B cell (primary cell): ENCODE data around the gene GDPD3. TPM values are rescaled to one million over a fixed set of nuclear protein-coding genes. Genes with fewer than 3 reads are reported as not detected.

Experiments used
- ATAC-seq: fragments of 200-7000 bp; cut with Tn5 transposase; one replicate; pipeline ENCODE4 v1.10.0; 2021; ENCODE audit warnings: low read depth, mild to moderate bottlenecking, moderate number of reproducible peaks, moderate library complexity
- CTCF ChIA-PET: fragments of 350-600 bp; sonication (Branson Sonifier 250); formaldehyde crosslinking; loops from one replicate; lab custom pipeline; 2021; ENCODE audit warnings: antibody characterized with exemption, inconsistent platforms; lab: Charles Lee
- POLR2A ChIA-PET: fragments of 350-600 bp; sonication (Branson Sonifier 250); formaldehyde crosslinking; loops from one replicate; lab custom pipeline; 2021; ENCODE audit warnings: antibody characterized with exemption; lab: Charles Lee
- DNase-seq: peaks from one replicate; pipeline ENCODE4 v3.0.0; 2013
- H2AFZ ChIP-seq: 2 replicates; pipeline ENCODE4 v1.6.1; 2012; ENCODE audit warnings: mild to moderate bottlenecking, low read depth, low read length; ENCODE audit not compliant: insufficient read depth, poor library complexity, severe bottlenecking
- H3K27ac ChIP-seq, 2 donors: 1 replicate in 1 of 2; 2 replicates in 1 of 2; pipeline ENCODE4 v1.5.1; 2012 to 2013; ENCODE audit warnings: low read length in 2 of 2, mild to moderate bottlenecking in 2 of 2, moderate library complexity in 1 of 2
- H3K27me3 ChIP-seq, 4 experiments: fragments of 200-600 bp in 1 of 4; sonication (generic) in 1 of 4; replicated peaks in 1 of 4; 1 replicate in 2 of 4; 2 replicates in 2 of 4; pipeline versions ENCODE4 v1.6.1 to v1.7.0; 2013 to 2016; ENCODE audit warnings: low read length in 3 of 4, mild to moderate bottlenecking in 2 of 4, mixed read lengths in 1 of 4, moderate library complexity in 1 of 4; ENCODE audit not compliant: insufficient read depth in 4 of 4, control insufficient read depth in 3 of 4; ENCODE audit errors: control extremely low read depth in 1 of 4
- H3K36me3 ChIP-seq, 2 experiments: replicated peaks in 1 of 2; 1 replicate in 1 of 2; 2 replicates in 1 of 2; pipeline versions ENCODE4 v1.6.1 to v1.7.1; 2013; ENCODE audit warnings: low read length in 1 of 2; ENCODE audit not compliant: insufficient read depth in 2 of 2, control insufficient read depth in 1 of 2; ENCODE audit errors: control extremely low read depth in 1 of 2, extremely low read depth in 1 of 2
- H3K4me1 ChIP-seq, 2 donors: fragments of 200-600 bp in 1 of 2; sonication (generic) in 1 of 2; 1 replicate in 1 of 2; 2 replicates in 1 of 2; pipeline versions ENCODE4 v1.5.1 to v1.6.1; 2013 to 2017; ENCODE audit warnings: low read length in 2 of 2; ENCODE audit not compliant: control insufficient read depth in 2 of 2, insufficient read depth in 2 of 2
- H3K4me2 ChIP-seq: replicated peaks from 2 replicates; pipeline ENCODE3; 2012; ENCODE audit warnings: mild to moderate bottlenecking, low read depth, low read length; ENCODE audit not compliant: poor library complexity, severe bottlenecking
- H3K4me3 ChIP-seq, 5 experiments: fragments of 200-600 bp in 1 of 5; sonication (generic) in 1 of 5; 1 replicate in 3 of 5; 2 replicates in 2 of 5; pipeline versions ENCODE4 v1.5.1 to v1.7.0; 2011 to 2016; ENCODE audit warnings: low read length in 4 of 5, mild to moderate bottlenecking in 4 of 5, low read depth in 2 of 5, control low read depth in 1 of 5, moderate library complexity in 1 of 5; ENCODE audit not compliant: insufficient read depth in 1 of 5; ENCODE audit errors: control extremely low read depth in 1 of 5, extremely low read depth in 1 of 5
- H3K79me2 ChIP-seq: fragments of 200-600 bp; sonication (generic); one replicate; pipeline ENCODE4 v1.6.0; 2016; ENCODE audit warnings: low read length; ENCODE audit not compliant: control insufficient read depth, insufficient read depth
- H3K9ac ChIP-seq: fragments of 200-600 bp; sonication (generic); 2 replicates; pipeline ENCODE4 v1.6.1; 2017; ENCODE audit warnings: mild to moderate bottlenecking, low read length, moderate library complexity
- H3K9me3 ChIP-seq, 3 donors: one replicate each; pipeline versions ENCODE4 v1.6.1 to v1.7.1; 2013; ENCODE audit warnings: low read length in 2 of 3; ENCODE audit not compliant: control insufficient read depth in 2 of 3, insufficient read depth in 1 of 3; ENCODE audit errors: control extremely low read depth in 1 of 3
- H4K20me1 ChIP-seq: 2 replicates; pipeline ENCODE4 v1.6.0; 2012; ENCODE audit warnings: mild to moderate bottlenecking, low read length; ENCODE audit not compliant: insufficient read depth, control insufficient read depth, poor library complexity, severe bottlenecking
- H3K27ac Mint-ChIP-seq: one replicate; pipeline ENCODE4 v1.8.0; 2021; ENCODE audit warnings: mixed read lengths
- H3K27me3 Mint-ChIP-seq: one replicate; pipeline ENCODE4 v1.8.0; 2021; ENCODE audit warnings: mixed read lengths
- H3K4me1 Mint-ChIP-seq: one replicate; pipeline ENCODE4 v1.8.0; 2021; ENCODE audit warnings: mixed read lengths
- H3K4me3 Mint-ChIP-seq: one replicate; pipeline ENCODE4 v1.8.0; 2021; ENCODE audit warnings: mixed read lengths
- H3K9me3 Mint-ChIP-seq: one replicate; pipeline ENCODE4 v1.8.0; 2022; ENCODE audit warnings: mixed read lengths; ENCODE audit not compliant: insufficient read depth
- EZH2 ChIP-seq: IDR thresholded peaks from 2 replicates; pipeline ENCODE4 v1.6.1; 2012; ENCODE audit warnings: borderline replicate concordance, low read depth, mild to moderate bottlenecking, moderate library complexity, low read length; ENCODE audit not compliant: insufficient read depth, poor library complexity, severe bottlenecking
- WGBS: methylation state at CpG from one replicate; pipeline ENCODE4 v1.1.5; 2013; ENCODE audit warnings: missing lambda C conversion rate; ENCODE audit not compliant: insufficient coverage; 5-methylcytosine and 5-hydroxymethylcytosine counted together
- intact Hi-C: fragments of 100-400 bp; cut with micrococcal nuclease; formaldehyde crosslinking; loops from one replicate; pipeline ENCODE4 v1.10.0; 2022
- polyA plus RNA-seq: library from polyadenylated mRNA; depleted of rRNA; stranded (reverse); fragments of >200 nt; gene quantifications from 2 replicates; pipeline ENCODE4 v1.2.3, GENCODE V29; 2012
- total RNA-seq, 2 donors: library from RNA; stranded (reverse); fragments of 120-200 nt in 1 of 2; gene quantifications; 1 replicate in 1 of 2; 2 replicates in 1 of 2; pipeline versions ENCODE4 v1.2.3 to v1.2.4, GENCODE V29; 2013 to 2022
- TF ChIP-seq, protein P1 (sequence below): fragments of 200-600 bp; IDR thresholded peaks from one replicate; pipeline ENCODE4 v1.8.0; 2022; ENCODE audit warnings: antibody characterized with exemption, mild to moderate bottlenecking

GDPD3 gene
- total and polyA plus RNA-seq, 2 donors (not counting 1 experiment from before 2014, with no cell fraction given), result 10.6 to 17.3 TPM

DNA sequence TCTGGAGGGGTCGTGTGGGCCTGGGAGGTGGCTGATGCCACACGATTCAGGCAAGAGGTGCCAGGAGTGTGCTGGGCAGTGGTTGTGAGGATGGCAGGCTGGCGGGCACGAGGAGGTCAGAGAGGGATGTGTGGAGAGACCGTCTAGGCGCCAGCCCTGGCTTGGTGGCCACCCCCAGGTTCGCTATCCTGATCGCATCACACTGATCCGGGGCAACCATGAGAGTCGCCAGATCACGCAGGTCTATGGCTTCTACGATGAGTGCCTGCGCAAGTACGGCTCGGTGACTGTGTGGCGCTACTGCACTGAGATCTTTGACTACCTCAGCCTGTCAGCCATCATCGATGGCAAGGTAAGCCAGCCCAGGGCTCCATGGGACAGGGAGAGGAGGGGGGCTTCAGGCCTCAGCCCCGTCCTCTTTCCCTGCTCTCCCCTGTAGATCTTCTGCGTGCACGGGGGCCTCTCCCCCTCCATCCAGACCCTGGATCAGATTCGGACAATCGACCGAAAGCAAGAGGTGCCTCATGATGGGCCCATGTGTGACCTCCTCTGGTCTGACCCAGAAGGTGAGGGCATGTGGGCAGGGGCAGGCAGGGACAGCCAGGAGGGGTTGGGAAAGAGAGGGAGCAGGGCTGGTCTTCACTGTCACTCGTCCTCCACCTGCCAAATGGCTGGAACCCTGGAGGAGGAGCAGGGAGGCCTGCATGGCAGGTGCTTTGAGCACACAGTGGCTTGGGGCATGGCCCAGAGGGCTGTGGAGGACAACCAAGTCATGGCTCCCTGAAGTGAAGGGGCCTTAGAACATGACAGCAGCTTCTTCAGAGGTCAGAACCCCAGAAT is 29.9 kb downstream of the GDPD3 start:
- H3K27ac Mint-ChIP-seq, result no peak overlapping the region
- Histone ChIP-seq H3K79me2 (peaks cover 12% of the 10 kb centered on the region), H4K20me1 (peaks cover 28% of the 10 kb centered on the region), H3K27ac (no peak overlapping the region), H2AFZ (no peak overlapping the region), H3K9ac (no peak overlapping the region), H3K36me3 (peaks cover 0 to 64% of the 10 kb centered on the region in 2 experiments), H3K4me2 (no peak overlapping the region), H3K4me1 (no peaks in the 10 kb centered on the region), H3K27me3 (no peaks in the 10 kb centered on the region), H3K4me3 (no peak overlapping the region), H3K9me3 (no peaks in the 10 kb centered on the region)
- TF ChIP-seq, protein P1, sequence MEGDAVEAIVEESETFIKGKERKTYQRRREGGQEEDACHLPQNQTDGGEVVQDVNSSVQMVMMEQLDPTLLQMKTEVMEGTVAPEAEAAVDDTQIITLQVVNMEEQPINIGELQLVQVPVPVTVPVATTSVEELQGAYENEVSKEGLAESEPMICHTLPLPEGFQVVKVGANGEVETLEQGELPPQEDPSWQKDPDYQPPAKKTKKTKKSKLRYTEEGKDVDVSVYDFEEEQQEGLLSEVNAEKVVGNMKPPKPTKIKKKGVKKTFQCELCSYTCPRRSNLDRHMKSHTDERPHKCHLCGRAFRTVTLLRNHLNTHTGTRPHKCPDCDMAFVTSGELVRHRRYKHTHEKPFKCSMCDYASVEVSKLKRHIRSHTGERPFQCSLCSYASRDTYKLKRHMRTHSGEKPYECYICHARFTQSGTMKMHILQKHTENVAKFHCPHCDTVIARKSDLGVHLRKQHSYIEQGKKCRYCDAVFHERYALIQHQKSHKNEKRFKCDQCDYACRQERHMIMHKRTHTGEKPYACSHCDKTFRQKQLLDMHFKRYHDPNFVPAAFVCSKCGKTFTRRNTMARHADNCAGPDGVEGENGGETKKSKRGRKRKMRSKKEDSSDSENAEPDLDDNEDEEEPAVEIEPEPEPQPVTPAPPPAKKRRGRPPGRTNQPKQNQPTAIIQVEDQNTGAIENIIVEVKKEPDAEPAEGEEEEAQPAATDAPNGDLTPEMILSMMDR, result no peak
- TF ChIP-seq EZH2, result no peak
- WGBS, result 95% methylated on average over 21 of the region's 24 CpGs
- ChIA-PET CTCF (no interaction called here), POLR2A (no interaction called here)
- no peaks in the 10 kb centered on the region for H3K27me3 Mint-ChIP-seq
- H3K4me3 Mint-ChIP-seq, result no peak overlapping the region
- H3K9me3 Mint-ChIP-seq, result no peaks in the 10 kb centered on the region
- DNase-seq (peak; percentile 8), ATAC-seq (no peak)
- intact Hi-C loops, result no loop called here
- peaks cover 11% of the 10 kb centered on the region for H3K4me1 Mint-ChIP-seq

GRCh38 chr16:30082545-30083090 is 30.7 kb downstream of the GDPD3 start:
- H3K27me3 ChIP-seq, result no peaks in the 10 kb centered on the region
- H3K4me1 ChIP-seq, result peaks cover under 1 to 2% of the 10 kb centered on the region in 2 donors
- no peak overlapping the region for H3K27ac ChIP-seq
- Mint-ChIP-seq H3K9me3 (no peaks in the 10 kb centered on the region), H3K4me1 (peaks cover 19% of the 10 kb centered on the region), H3K27me3 (no peaks in the 10 kb centered on the region), H3K4me3 (no peak overlapping the region), H3K27ac (peak overlapping the region; percentile 20)
- CTCF ChIA-PET, result interaction anchor here (1.0 to 3.7 kb wide), 2 partner anchors 9 to 859 kb away, joined by 3 to 19 read pairs; partner anchors contain the start of gene TBX6
- H3K36me3 ChIP-seq, result peaks cover 0 to 73% of the 10 kb centered on the region in 2 experiments
- POLR2A ChIA-PET, result interaction anchor here (1.5 kb wide), 1 partner anchor 9 kb away, joined by 6 read pairs; the partner anchor contains the start of gene TBX6
- no peaks in the 10 kb centered on the region for H3K9me3 ChIP-seq
- no peak overlapping the region for H3K4me3 ChIP-seq
- H3K4me2 ChIP-seq, result no peak overlapping the region
- no peak for TF ChIP-seq EZH2
- TF ChIP-seq, protein P1, result no peak
- H3K79me2 ChIP-seq, result peaks cover 19% of the 10 kb centered on the region
- no peak overlapping the region for H2AFZ ChIP-seq
- H4K20me1 ChIP-seq, result peaks cover 37% of the 10 kb centered on the region
- no peak overlapping the region for H3K9ac ChIP-seq
- DNase-seq, result peak; percentile 10
- ATAC-seq, result no peak
- intact Hi-C loops, result no loop called here
- WGBS, result 93% methylated on average over 18 of the region's 20 CpGs
